ENCODE results near the gene NME3.

NME3 gene

GRCh38 chr16:1793578-1794220 is 22.4 kb upstream of the NME3 start, which contains the start of gene IGFALS:
Gene IGFALS, minus strand, starts transcription at chr16:1793705. Its CDS starts 53 bp downstream, at chr16:1793652.
- no peak for DNase-seq (ENCODE audit: low read depth)

- no peak for DNase-seq (ENCODE audit: low read depth)
Measured at GRCh38 chr16:1792836-1793577, 21.7 kb upstream of the NME3 start.

DNA sequence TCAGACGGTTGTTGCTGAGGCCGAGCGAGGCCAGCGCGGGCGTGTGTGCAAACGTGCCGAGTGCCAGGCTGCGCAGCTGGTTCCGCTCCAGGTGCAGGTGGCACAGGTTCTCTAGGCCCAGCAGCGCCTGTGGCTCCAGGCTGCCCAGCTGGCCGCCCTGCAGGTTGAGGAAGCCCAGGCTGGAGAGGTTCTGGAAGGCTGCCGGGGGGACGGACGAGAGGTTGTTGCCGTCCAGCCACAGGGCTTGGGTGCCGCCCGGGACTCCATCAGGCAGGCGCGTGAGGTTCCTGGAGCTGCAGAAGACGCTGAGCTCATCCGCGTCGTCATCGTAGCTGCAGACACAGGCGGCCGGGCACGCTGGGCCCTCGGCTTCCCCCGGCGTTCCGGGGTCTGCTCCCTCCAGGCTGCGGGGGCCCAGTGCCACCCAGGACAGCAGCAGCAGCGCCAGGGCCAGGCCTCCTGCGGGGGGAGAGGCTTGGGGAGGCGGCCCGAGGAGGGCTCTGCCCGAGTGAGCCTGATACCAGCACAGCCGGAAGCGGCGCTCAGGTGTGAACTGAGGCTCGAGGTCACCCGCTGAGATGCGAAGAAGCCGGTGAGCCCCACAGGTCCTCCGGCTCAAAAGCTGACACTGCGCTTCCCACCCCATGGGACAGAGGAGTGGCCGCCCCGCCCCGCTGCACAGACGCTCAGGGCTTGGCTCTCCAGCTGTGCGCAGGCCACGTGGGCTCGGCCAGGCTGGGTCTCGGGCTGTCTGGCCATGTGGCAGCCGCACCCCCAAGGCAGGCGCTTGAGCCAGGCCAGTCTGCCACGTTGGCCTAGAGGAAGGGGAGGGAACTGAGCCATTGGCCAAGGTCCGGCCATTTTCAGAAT is 20.8 kb upstream of the NME3 start:
- DNase-seq (ENCODE audit: low read depth): no peak

- DNase-seq (ENCODE audit: low read depth): no peak
Measured at GRCh38 chr16:1791256-1791942, 20.1 kb upstream of the NME3 start.

- no peak for DNase-seq (ENCODE audit: low read depth)
Measured at GRCh38 chr16:1790611-1791255, 19.4 kb upstream of the NME3 start.

DNA sequence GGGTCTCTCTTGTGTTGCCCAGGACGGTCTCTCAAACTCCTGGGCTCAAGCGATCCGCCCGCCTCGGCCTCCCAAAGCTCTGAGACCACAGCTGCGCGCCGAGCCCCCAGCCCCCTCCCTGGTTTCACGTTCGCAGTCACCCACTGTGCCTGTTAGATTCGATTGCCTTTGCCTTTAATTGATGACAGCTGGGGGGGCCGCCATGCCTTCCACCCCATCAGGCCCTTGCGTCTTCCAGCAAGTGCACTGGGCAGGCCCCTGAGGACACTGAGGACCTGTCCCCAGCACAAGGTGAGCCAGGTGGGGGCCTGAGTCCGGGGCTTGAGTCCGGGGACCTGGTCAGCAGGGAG is 18.9 kb upstream of the NME3 start:
- no peak for DNase-seq (ENCODE audit: low read depth)

GRCh38 chr16:1789643-1790045 is 18.3 kb upstream of the NME3 start:
- DNase-seq (ENCODE audit: low read depth): no peak

DNA sequence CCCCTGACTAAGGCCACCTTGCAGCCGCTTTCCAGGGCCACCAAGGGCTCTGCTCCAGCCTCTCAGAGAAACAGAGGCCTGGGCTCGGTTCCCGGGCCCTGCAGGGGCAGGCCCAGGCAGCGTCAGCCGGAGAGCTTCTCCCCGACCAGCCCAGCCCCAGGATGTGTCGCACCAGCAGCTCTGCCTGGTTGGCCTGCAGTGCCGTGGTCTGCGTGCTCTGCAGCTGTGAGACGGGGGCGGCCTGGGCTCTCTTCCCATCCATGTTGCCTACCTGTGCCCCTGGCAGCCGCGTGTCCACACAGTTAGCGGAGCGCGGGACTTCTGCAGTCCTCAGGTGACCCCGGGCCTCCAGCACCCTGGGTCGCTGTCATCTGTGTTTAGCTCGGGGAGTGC is 17.4 kb upstream of the NME3 start:
- no peak for DNase-seq (ENCODE audit: low read depth)

DNA sequence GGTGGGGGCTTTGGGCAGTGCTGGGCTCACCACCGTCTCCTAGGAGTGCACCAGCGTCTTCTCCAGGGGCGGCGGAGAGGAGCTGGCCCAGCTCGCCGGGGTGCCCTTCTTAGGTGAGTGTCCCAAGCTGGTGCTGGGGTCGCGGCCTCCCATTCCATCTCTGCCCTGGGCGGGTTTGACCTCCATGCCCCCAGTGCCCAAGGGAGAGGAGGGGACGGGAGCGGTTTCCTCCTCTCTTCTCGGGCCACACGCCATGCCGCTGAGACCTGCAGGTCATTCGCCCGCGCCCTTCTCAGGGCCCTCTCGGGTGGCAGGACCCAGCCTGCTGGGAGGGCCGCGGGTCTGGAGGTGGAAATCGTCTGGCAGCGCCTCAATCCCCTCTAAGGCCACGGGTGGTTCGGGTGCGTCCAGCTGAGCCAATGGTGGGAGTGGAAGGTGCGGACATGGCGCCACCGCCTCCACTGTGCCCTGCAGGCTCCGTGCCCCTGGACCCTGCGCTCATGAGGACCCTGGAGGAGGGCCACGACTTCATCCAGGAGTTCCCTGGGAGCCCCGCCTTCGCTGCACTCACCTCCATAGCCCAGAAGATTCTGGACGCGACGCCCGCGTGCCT is 16.9 kb upstream of the NME3 start:
- DNase-seq (ENCODE audit: low read depth): no peak

DNA sequence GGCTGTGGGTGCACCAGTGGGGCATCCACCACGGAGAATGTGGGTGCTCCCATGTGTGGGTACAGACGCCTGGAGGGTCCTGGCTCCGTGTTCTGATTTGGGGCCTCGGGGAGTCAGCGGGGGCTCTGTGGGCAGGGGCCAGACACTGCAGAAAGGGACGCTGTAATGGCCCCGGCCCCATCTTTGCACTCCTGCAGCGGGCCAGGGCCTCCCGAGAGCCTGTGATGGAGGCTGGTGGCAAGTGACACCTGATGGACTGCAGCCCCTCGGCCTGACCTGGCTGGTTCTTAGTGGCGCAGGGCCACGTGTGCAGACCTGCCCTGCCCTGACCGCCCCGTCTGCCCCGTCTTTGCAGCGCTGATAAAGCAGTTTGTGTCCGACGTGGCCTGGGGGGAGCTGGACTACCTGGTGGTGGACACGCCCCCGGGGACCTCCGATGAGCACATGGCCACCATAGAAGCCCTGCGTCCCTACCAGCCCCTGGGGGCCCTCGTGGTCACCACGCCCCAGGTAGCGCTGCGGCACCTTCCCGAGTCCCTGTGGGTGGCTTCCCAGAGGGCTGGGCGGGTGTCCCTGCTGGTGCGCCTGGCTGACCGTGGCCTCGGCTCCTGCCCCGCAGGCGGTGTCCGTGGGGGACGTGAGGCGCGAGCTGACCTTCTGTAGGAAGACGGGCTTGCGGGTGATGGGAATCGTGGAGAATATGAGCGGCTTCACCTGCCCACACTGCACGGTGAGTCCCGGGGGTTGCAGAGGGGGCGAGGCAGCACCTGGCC is 16.2 kb upstream of the NME3 start:
- DNase-seq (ENCODE audit: low read depth): no peak

GRCh38 chr16:1787056-1787321 is 15.6 kb upstream of the NME3 start:
- DNase-seq (ENCODE audit: low read depth): no peak

GRCh38 chr16:1786242-1787055 is 15.1 kb upstream of the NME3 start:
- no peak for DNase-seq (ENCODE audit: low read depth)

GRCh38 chr16:1785846-1786170 is 14.5 kb upstream of the NME3 start:
- no peak for DNase-seq (ENCODE audit: low read depth)

- DNase-seq (ENCODE audit: low read depth): no peak
Measured at GRCh38 chr16:1784977-1785845, 13.9 kb upstream of the NME3 start.

DNA sequence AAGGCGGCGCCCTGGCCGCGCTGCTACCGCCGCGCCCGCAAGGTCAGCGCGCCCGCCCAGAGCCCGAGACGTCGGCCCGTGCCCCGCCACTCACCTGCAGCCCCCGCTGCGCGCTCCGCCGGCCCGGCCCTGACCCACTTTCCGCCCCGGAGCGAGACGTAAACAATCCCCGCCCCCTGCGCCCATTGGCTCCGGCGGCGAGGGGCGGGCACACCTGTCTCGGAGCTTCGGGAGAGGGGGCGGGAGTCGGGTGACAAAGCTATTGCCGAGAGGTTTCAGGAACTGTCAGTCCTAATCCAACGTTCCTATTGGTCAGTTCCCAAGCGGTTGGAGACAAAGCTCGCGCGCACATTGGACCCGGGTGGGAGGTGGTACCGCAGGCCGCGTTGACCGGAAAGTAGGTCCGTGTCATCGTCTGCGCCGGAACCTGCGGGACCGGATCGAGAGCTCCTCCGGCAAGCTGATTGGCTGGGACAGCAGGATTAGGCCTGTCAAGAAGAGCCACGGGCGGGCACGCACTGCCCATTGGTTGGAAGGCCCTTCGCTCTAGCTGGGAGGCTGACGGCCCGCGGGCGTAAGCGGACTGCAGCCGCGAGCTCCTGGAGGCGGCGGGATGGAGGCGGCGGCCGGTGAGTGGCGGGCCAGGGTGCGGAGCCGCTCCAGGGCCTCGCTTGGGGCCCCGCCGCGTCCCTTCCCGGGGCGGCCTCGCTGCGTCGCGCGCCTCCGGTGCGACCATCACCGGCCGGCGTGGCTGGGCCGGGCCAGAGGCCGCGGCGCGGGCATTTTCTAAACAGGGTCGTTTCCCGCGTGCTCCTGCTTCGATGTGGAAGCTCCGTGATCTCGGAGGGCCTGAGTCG is 11.3 kb upstream of the NME3 start, which contains the start of the genes NUBP2 and SPSB3:
TSS of gene NUBP2 (plus strand) at position 553 of the 857 bp plus-strand sequence. CDS start at position 614, 61 bp downstream.
TSS of gene SPSB3 (minus strand) at position 164 of the 857 bp plus-strand sequence. CDS start 1,088 bp downstream, outside the sequence.
- peak; percentile 100 for DNase-seq (ENCODE audit: low read depth)

DNA sequence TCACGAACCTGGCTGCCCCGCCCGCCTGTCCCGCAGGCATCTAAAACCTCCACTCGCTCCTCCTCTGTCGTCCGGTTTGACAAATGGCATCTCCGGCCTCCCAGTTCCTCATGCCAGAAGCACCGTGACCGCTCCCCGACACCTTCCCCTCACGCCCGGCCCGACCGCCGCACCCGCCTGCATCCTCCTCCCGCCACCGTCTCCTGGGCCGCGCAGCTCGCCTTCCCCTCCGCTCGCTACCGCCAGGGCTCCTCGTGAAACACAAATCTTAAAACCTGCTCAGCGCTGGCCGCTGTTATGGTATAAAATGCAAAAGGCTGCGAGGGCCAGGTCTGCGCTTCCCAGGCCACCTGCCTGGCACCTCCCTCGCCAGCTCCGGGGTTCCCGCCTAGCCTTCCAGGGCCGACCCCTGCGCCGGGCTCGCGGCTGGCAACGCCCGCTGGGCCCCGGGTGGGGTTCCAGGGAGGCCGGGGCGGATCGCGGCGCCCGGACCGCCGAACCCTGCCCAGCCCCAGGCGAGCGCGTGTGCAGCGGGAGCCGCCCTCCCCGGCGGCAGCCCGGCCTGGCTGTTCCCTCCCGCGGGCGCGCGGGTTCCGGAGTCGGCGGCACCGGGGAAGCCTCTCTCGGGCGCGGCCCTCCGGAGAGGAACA is 10.5 kb upstream of the NME3 start:
- DNase-seq (ENCODE audit: low read depth): no peak

DNA sequence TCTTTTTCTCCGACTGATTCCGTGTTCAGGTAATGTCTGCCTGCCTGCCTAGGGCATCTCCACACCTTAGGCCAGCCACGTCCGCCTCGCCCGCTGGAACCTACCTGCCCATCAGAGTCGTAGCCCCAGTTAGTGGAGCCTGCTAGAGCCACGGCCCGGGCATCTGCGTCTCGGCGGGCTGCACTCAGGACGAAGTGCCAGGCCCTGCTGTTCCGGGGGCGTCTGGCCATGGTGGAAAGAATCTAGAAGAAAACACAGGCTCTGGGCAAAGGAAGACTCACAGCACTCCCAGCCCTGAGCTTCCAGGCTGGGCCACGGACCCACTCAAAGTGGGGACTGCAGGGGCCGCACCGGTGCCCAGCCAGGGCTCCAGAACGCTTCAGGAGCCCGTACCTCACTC is 9.9 kb upstream of the NME3 start:
- no peak for DNase-seq (ENCODE audit: low read depth)

Measured in fibroblast of gingiva (primary cell).